GM20000 (cell line): ENCODE results near the gene NANOS3.

Source experiments
- DNase-seq: peaks from one replicate; pipeline ENCODE4 v3.0.0; 2012; ENCODE audit warnings: low spot score
- TF ChIP-seq, protein P1 (sequence below): IDR thresholded peaks from 2 replicates; pipeline ENCODE4 v1.5.1; 2012; ENCODE audit warnings: mild to moderate bottlenecking, control low read depth; ENCODE audit errors: extremely low read depth, missing control alignments

The NANOS3 gene

DNA sequence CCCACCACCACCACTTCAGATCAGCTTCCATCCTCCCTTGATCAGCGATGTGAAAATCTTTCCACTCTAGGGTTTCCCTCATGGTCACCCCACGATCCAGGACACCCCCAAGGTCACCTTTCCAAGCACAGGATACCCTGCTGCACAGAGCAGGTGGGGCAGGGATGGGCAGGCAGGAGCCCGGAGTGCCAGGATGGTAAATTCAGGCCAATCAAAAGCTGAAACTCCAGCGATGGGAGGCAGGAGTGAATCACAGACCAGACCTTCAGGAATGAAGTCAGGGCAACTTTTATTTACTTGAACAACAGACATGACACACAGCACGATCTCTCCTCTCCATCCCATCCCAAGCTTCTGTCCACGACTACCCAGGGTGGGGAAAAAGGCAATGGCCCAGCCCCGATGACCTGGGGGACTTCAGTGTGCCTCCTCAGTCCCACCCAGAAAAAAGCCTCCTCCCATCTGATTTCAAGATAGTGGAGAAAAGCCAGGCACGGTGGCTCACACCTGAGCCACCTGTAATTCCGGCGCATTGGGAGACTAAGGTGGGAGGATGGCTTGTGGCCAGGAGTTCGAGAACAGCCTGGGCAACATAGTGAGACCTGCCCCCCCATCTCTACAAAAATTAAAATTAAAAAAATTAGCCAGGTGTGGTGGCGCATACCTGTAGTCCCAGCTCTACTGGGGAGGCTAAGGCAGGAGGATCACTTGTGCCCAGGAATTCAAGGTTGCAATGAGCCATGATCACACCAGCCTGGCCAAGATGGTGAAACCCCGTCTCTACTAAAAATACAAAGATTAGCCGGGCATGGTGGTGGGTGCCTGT lies 42.5 kb upstream of the NANOS3 start:
- no peak for DNase-seq
- TF ChIP-seq, protein P1, sequence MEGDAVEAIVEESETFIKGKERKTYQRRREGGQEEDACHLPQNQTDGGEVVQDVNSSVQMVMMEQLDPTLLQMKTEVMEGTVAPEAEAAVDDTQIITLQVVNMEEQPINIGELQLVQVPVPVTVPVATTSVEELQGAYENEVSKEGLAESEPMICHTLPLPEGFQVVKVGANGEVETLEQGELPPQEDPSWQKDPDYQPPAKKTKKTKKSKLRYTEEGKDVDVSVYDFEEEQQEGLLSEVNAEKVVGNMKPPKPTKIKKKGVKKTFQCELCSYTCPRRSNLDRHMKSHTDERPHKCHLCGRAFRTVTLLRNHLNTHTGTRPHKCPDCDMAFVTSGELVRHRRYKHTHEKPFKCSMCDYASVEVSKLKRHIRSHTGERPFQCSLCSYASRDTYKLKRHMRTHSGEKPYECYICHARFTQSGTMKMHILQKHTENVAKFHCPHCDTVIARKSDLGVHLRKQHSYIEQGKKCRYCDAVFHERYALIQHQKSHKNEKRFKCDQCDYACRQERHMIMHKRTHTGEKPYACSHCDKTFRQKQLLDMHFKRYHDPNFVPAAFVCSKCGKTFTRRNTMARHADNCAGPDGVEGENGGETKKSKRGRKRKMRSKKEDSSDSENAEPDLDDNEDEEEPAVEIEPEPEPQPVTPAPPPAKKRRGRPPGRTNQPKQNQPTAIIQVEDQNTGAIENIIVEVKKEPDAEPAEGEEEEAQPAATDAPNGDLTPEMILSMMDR, result no peak

- DNase-seq, result no peak
- TF ChIP-seq, protein P1, result no peak
Observed at GRCh38 chr19:13835791-13836723, 40.9 kb upstream of the NANOS3 start.

DNA sequence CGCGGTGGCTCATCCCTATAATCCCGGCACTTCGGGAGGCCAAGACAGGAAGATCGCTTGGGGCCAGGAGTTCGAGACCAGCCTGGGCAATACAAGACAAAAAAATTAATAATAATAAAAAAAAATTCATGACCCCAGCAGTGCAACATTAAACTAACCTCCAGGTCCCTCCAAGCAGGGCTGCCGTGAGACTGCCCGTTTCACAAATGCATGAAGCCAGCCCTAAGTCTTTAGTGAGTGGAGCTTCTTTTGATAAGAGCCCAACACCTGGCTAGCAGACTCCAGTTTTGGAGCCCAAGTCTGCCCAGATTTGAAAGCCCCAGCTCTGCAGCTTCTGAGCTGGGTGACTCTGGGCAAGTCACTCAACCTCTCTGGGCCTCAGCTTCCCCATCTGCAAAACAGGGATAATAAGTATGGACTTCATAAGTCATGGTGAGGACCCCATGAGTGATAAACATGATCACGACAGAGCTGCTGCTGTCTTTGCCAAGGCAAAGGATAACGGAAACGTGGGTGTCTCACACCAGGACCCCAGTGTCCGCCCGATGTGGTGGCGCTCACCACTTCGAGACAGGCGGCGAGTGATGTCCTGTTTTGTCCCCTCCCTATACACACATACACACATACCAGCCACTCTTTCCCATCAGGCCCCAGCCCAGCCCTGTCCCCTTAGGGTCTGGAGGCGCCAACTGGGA lies 38.4 kb upstream of the NANOS3 start:
- TF ChIP-seq, protein P1, result no peak
- no peak for DNase-seq

- peak; percentile 92 for DNase-seq
Observed at GRCh38 chr19:13839130-13839937, 37.6 kb upstream of the NANOS3 start.

DNA sequence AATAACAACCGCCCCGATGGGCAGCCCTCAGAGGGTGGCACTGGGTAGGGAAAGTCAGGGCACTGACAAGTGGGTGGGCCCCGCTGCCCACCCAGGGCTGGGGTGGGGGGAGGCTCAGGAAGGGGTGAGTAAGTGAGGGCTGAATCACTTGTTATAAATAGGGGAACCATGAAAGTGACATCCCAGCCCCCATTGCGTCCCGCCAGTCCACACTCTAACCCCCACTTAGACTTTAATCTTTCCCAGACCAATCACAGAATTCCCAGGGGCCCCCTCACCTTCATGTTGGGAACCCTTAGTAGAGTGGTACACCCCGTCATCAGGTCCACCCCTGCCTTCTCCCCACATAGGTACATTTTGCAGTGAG lies 37.0 kb upstream of the NANOS3 start:
- DNase-seq, result no peak
- TF ChIP-seq, protein P1, result no peak

More at GRCh38 chr19:13839130-13839937, 37.6 kb upstream of the NANOS3 start:
- TF ChIP-seq, protein P1, result no peak

GRCh38 chr19:13840305-13841085 lies 36.4 kb upstream of the NANOS3 start:
- TF ChIP-seq, protein P1, result no peak
- no peak for DNase-seq
